Colonic mucosa (tissue), 4 donors: ENCODE data around the gene DNTT. TPM values are rescaled to one million over a fixed set of nuclear protein-coding genes. Genes with fewer than 3 reads are reported as not detected.

Experiments
- DNase-seq: peaks from one replicate; pipeline ENCODE4 v3.0.0-alpha.2; 2020
- H3K27ac ChIP-seq: fragments of 200-600 bp; one replicate; pipeline ENCODE4 v1.8.0; 2021
- H3K27me3 ChIP-seq: fragments of 200-600 bp; one replicate; pipeline ENCODE4 v1.8.0; 2021
- H3K36me3 ChIP-seq: fragments of 200-600 bp; one replicate; pipeline ENCODE4 v1.8.0; 2021
- H3K4me1 ChIP-seq: fragments of 200-600 bp; one replicate; pipeline ENCODE4 v1.8.0; 2021; ENCODE audit warnings: mild to moderate bottlenecking
- H3K4me3 ChIP-seq: fragments of 200-600 bp; one replicate; pipeline ENCODE4 v1.8.0; 2021
- H3K9ac ChIP-seq, 2 donors: one replicate each; pipeline ENCODE4 v1.7.0; 2013; ENCODE audit warnings: control low read depth in 2 of 2, low read depth in 2 of 2, low read length in 2 of 2
- H3K9me3 ChIP-seq: fragments of 200-600 bp; one replicate; pipeline ENCODE4 v1.8.0; 2021
- intact Hi-C: fragments of 100-400 bp; cut with DNase I; formaldehyde crosslinking; loops from one replicate; pipeline ENCODE4 v1.14.1; 2022
- total RNA-seq, 2 donors: library from RNA; stranded (reverse); fragmentation: NEBNext Ultra II Directional in 1 of 2; extraction: Animal tissue kit (Norgen Biotek cat#: 25700) in 1 of 2; gene quantifications; one replicate each; pipeline ENCODE4 v1.2.1, GENCODE V29; 2021
- TF ChIP-seq, protein P1 (sequence below): fragments of 200-600 bp; IDR thresholded peaks from one replicate; pipeline ENCODE4 v1.8.0; 2022; ENCODE audit warnings: antibody characterized with exemption, mild to moderate bottlenecking
- donor health status: healthy.
- donor health status: DM: no; HTN: no; CAD: no.
- donor health status: DM: no; HTN: no; CAD: no.

Gene DNTT
- total RNA-seq, 2 donors from 2014 or later: not detected

DNA sequence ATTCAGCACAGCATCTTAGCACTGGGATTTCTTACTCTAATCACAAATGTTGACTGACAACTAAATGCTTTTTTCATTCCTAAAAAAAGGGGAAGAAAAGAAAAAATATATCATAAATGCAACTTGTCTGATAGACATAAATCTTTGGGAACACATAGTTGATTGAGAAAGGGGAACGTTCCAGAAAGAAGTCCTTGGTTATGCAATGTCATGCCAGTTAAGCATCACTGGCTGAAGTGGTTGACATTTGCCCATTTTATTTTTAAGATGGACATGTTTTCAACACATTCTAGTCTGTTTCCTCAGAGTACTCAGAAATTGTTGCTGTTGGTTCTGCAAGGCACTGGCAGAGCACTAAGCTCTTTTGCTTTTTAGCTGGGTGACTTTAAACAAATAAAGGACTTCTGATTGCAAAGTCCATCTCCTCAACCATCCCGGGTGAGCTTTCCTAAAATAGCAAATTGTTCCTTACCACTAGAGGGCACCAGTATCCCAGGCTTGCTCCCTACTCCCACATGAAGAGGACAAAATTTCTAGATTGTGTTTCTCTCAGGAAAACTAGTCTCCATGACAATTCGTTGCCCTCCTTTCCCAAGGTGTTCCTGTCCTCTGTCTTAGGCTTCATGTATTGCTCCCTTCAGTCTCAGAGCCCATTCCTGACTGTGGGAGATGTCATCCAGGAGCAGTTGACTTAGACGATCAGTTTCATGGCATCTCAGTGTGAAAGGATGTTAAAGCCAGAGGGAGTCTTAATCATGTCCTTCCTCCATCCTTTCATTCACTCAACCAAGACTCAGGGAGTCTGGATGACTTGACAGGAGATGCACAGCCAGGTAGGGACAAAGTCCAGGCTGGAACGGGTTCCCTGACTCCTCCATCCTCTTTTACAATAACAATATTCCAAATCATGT, 30.6 kb downstream of the DNTT start:
- peak; percentile 35 for DNase-seq
- H3K4me3 ChIP-seq: no peak overlapping the region
- H3K36me3 ChIP-seq: no peaks in the 10 kb centered on the region
- intact Hi-C loops: loop anchor here (10.0 kb wide), 1 partner anchor 320 kb away; no protein-coding TSS in a partner anchor
- no peak overlapping the region for H3K9ac ChIP-seq
- H3K4me1 ChIP-seq: no peaks in the 10 kb centered on the region
- H3K27ac ChIP-seq: no peak overlapping the region
- no peaks in the 10 kb centered on the region for H3K9me3 ChIP-seq
- TF ChIP-seq, protein P1, sequence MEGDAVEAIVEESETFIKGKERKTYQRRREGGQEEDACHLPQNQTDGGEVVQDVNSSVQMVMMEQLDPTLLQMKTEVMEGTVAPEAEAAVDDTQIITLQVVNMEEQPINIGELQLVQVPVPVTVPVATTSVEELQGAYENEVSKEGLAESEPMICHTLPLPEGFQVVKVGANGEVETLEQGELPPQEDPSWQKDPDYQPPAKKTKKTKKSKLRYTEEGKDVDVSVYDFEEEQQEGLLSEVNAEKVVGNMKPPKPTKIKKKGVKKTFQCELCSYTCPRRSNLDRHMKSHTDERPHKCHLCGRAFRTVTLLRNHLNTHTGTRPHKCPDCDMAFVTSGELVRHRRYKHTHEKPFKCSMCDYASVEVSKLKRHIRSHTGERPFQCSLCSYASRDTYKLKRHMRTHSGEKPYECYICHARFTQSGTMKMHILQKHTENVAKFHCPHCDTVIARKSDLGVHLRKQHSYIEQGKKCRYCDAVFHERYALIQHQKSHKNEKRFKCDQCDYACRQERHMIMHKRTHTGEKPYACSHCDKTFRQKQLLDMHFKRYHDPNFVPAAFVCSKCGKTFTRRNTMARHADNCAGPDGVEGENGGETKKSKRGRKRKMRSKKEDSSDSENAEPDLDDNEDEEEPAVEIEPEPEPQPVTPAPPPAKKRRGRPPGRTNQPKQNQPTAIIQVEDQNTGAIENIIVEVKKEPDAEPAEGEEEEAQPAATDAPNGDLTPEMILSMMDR: peak; percentile 66
- no peaks in the 10 kb centered on the region for H3K27me3 ChIP-seq

DNA sequence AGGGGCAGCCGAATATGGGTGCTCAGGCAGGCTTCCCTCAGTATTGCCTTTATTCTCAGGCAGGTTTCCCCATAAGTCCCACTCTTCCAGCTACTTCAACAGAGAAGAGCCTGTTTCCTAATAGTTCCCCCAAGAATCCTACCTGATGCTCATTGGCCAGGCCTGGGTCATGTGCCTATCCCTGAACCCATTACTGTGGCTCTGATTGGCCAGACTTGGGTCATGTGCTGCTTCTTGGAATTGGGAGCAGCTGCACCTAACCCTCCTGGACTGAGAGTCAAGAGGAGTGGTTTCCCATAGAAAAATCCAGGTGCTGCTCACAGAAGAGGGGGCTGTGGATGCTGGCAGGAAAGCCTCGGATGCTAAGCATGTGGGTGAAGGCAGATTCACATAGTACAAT, 32.9 kb downstream of the DNTT start:
- H3K9ac ChIP-seq: no peak overlapping the region

DNA sequence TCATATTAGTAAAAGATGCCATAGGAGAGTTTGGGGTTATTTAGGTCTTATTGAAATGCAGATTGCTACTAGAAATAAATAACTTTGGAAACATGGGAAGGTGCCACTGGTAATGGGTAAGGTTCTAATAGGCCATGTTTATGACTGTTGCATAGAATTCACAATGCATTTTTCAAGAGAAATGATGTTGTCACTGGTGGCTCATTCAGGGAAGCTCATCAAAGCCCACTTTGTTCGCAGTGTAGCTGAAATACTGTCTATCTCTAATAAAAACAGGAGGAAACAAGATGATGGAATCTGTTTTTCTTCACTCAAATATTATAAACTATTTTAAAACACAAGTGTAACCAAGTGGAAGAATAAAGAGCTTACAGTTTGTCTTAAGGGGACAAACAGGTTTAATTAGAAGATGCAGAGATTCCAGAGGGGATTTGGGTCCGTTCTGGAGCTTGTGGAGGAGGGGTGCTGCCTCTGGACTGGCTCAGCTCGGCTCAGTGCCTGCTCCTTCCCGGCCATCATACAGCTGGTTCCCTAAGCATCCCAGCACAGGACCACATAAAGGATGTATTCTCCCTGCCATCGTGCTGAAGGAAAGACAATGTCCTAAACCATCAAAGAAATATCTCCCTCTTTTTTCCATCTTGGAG, 34.2 kb downstream of the DNTT start:
- TF ChIP-seq, protein P1: no peak
- no peaks in the 10 kb centered on the region for H3K4me1 ChIP-seq
- H3K9ac ChIP-seq: no peak overlapping the region
- intact Hi-C loops: loop anchor here (10.0 kb wide), 1 partner anchor 324 kb away; no protein-coding TSS in a partner anchor
- no peaks in the 10 kb centered on the region for H3K27me3 ChIP-seq
- H3K36me3 ChIP-seq: no peaks in the 10 kb centered on the region
- no peak overlapping the region for H3K4me3 ChIP-seq
- no peaks in the 10 kb centered on the region for H3K9me3 ChIP-seq
- no peak overlapping the region for H3K27ac ChIP-seq
- no peak for DNase-seq

More for the DNA sequence above, 32.9 kb downstream of the DNTT start:
- intact Hi-C loops: loop anchor here (10.0 kb wide), 1 partner anchor 322 kb away; no protein-coding TSS in a partner anchor
- Histone ChIP-seq H3K27me3 (no peaks in the 10 kb centered on the region), H3K4me1 (no peaks in the 10 kb centered on the region), H3K9me3 (no peaks in the 10 kb centered on the region), H3K27ac (no peak overlapping the region), H3K4me3 (no peak overlapping the region), H3K36me3 (no peaks in the 10 kb centered on the region)
- no peak for DNase-seq
- TF ChIP-seq, protein P1: no peak

DNA sequence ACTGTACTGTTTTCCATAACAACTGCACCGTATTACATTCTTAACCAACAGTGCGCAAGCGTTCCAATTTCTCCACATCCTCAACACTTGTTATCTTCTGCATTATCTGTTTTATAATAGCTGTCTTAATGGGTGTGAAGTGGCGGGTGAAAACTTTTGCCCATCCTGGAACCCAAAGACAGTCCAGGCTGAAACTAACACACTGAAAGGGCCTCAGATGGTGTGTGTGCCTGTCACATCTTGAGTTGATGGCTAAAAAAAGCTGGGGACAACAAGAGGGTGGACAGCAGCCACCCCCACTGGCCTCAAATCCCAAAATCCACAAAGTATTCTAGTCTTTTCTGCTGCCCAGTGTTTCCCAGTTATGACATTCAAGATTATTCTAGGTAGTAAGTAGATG, 35.1 kb downstream of the DNTT start:
- no peaks in the 10 kb centered on the region for H3K27me3 ChIP-seq
- TF ChIP-seq, protein P1: no peak
- H3K4me1 ChIP-seq: no peaks in the 10 kb centered on the region
- no peaks in the 10 kb centered on the region for H3K9me3 ChIP-seq
- H3K9ac ChIP-seq: no peak overlapping the region
- no peak overlapping the region for H3K4me3 ChIP-seq
- H3K36me3 ChIP-seq: no peaks in the 10 kb centered on the region
- intact Hi-C loops: loop anchor here (10.0 kb wide), 1 partner anchor 325 kb away; no protein-coding TSS in a partner anchor
- no peak for DNase-seq
- no peak overlapping the region for H3K27ac ChIP-seq
